Effector memory CD4-positive, alpha-beta T cell (primary cell): ENCODE data around the gene ALS2CL.

Experiments used
- DNase-seq, 3 donors: peaks; one replicate each; pipeline ENCODE4 v3.0.0-alpha.2; 2020
- H3K27ac ChIP-seq: 2 replicates; pipeline ENCODE4 v1.7.0; 2013; ENCODE audit warnings: mild to moderate bottlenecking, low read length, moderate library complexity; ENCODE audit not compliant: insufficient read depth, poor library complexity, severe bottlenecking
- H3K27me3 ChIP-seq: replicated peaks from 2 replicates; pipeline ENCODE4 v1.7.0; 2013; ENCODE audit warnings: mild to moderate bottlenecking, low read length; ENCODE audit not compliant: insufficient read depth, control insufficient read depth, poor library complexity, severe bottlenecking
- H3K36me3 ChIP-seq: 2 replicates; pipeline ENCODE4 v1.7.0; 2013; ENCODE audit warnings: mild to moderate bottlenecking, low read length, moderate library complexity; ENCODE audit not compliant: control insufficient read depth, insufficient read depth
- H3K4me1 ChIP-seq: 2 replicates; pipeline ENCODE4 v1.7.0; 2013; ENCODE audit warnings: low read length, mild to moderate bottlenecking; ENCODE audit not compliant: control insufficient read depth, insufficient read depth, poor library complexity, severe bottlenecking
- H3K4me3 ChIP-seq: 2 replicates; pipeline ENCODE4 v1.7.0; 2013; ENCODE audit warnings: low read length, low read depth, mild to moderate bottlenecking; ENCODE audit not compliant: insufficient read depth, poor library complexity, severe bottlenecking
- H3K9me3 ChIP-seq: 2 replicates; pipeline ENCODE4 v1.7.0; 2013; ENCODE audit warnings: mild to moderate bottlenecking, low read length, moderate library complexity; ENCODE audit not compliant: control insufficient read depth

The ALS2CL gene

GRCh38 chr3:46619845-46620778 is 73.4 kb downstream of the ALS2CL start:
- H3K27ac ChIP-seq = no peak overlapping the region
- no peak for DNase-seq
- H3K36me3 ChIP-seq = no peaks in the 10 kb centered on the region
- no peaks in the 10 kb centered on the region for H3K4me1 ChIP-seq
- H3K4me3 ChIP-seq = no peak overlapping the region
- no peaks in the 10 kb centered on the region for H3K9me3 ChIP-seq
- H3K27me3 ChIP-seq = no peaks in the 10 kb centered on the region
